Raji (cell line): ENCODE results near the gene TBX6.

ENCODE experiments used
- POLR2A ChIP-seq: IDR thresholded peaks from 2 replicates; pipeline ENCODE4 v1.6.1; 2011; ENCODE audit warnings: low read depth, low read length, control low read depth; ENCODE audit not compliant: insufficient read depth

TBX6 gene

GRCh38 chr16:30116291-30117207 is 24.8 kb upstream of the TBX6 start:
- TF ChIP-seq POLR2A, result no peak

- TF ChIP-seq POLR2A, result no peak
Measured at GRCh38 chr16:30115238-30115637, 23.5 kb upstream of the TBX6 start.

- no peak for TF ChIP-seq POLR2A
Measured at GRCh38 chr16:30114411-30114810, 22.7 kb upstream of the TBX6 start.

- no peak for TF ChIP-seq POLR2A
Measured at GRCh38 chr16:30113711-30114333, 22.1 kb upstream of the TBX6 start.

GRCh38 chr16:30113031-30113710 is 21.4 kb upstream of the TBX6 start, which contains the start of gene GDPD3:
GDPD3 (minus strand) TSS chr16:30113537; CDS start chr16:30113478, 59 bp downstream.
- TF ChIP-seq POLR2A, result no peak

GRCh38 chr16:30112197-30113030 is 20.7 kb upstream of the TBX6 start:
- 0 out of 2 replicates have a peak, but pooled peaks have one; percentile 21 for TF ChIP-seq POLR2A

GRCh38 chr16:30110661-30111060 is 18.9 kb upstream of the TBX6 start:
- no peak for TF ChIP-seq POLR2A

GRCh38 chr16:30108059-30108850 is 16.5 kb upstream of the TBX6 start:
- TF ChIP-seq POLR2A, result no peak

GRCh38 chr16:30104492-30104891 is 12.8 kb upstream of the TBX6 start:
- no peak for TF ChIP-seq POLR2A

- no peak for TF ChIP-seq POLR2A
Measured at GRCh38 chr16:30104090-30104489, 12.4 kb upstream of the TBX6 start.

GRCh38 chr16:30096862-30097563 is 5.3 kb upstream of the TBX6 start:
- TF ChIP-seq POLR2A, result no peak

- TF ChIP-seq POLR2A, result no peak; the same call in 1 of the 2 replicates
Measured at GRCh38 chr16:30096105-30096861, 4.6 kb upstream of the TBX6 start, which contains the start of gene YPEL3. YPEL3 (minus strand) TSS chr16:30096213; CDS start chr16:30095482, 731 bp downstream.

GRCh38 chr16:30095166-30096078 is 3.7 kb upstream of the TBX6 start:
- 0 out of 2 replicates have a peak, but pooled peaks have one; percentile 7 for TF ChIP-seq POLR2A
